Measurements from ENCODE around the gene MISP. TPM values are rescaled to one million over a fixed set of nuclear protein-coding genes. Genes with fewer than 3 reads are reported as not detected.

The MISP gene
- total and polyA plus RNA-seq, 2 of the 13 experiments (the other 11 are each of a cell fraction or from before 2014, with no cell fraction given), result 0.67 to 1.3 TPM

GRCh38 chr19:739998-740715 lies 10.8 kb upstream of the MISP start (continued):
- TF ChIP-seq AKAP8 (CRISPR knock-in tag; IDR thresholded peaks at IDR 0.05), result 0 out of 2 replicates have a peak, but pooled peaks have one; percentile 81
- TF ChIP-seq ARID2 (CRISPR knock-in tag; IDR thresholded peaks at IDR 0.05; ENCODE audit: borderline replicate concordance), result no peak; the same call in 1 of the 2 replicates
- no peak for TF ChIP-seq SP140L (CRISPR knock-in tag; IDR thresholded peaks at IDR 0.05; ENCODE audit: borderline replicate concordance)
- TF ChIP-seq ZSCAN20 (CRISPR knock-in tag; IDR thresholded peaks at IDR 0.05; ENCODE audit: borderline replicate concordance), result no peak
- TF ChIP-seq LRRFIP1 (CRISPR knock-in tag; conservative IDR thresholded peaks at IDR 0.05), result no peak
- TF ChIP-seq ZNF10 (CRISPR knock-in tag; IDR thresholded peaks at IDR 0.05; ENCODE audit: borderline replicate concordance, low read depth), result no peak
- no peak for TF ChIP-seq KLF6 (CRISPR knock-in tag; IDR thresholded peaks at IDR 0.05)
- TF ChIP-seq KIAA2018 (CRISPR knock-in tag; IDR thresholded peaks at IDR 0.05; ENCODE audit: borderline replicate concordance), result no peak
- no peak; the same call in 1 of the 2 replicates for TF ChIP-seq ZNF800 (CRISPR knock-in tag; IDR thresholded peaks at IDR 0.05)
- TF ChIP-seq YY1 (IDR thresholded peaks at IDR 0.05; ENCODE audit: insufficient read depth, insufficient replicate concordance, low read depth, low read length), result no peak
- no peak for TF ChIP-seq SNAI1 (CRISPR knock-in tag; IDR thresholded peaks at IDR 0.05; ENCODE audit: borderline replicate concordance)
- no peak for TF ChIP-seq ZSCAN5A (CRISPR knock-in tag; IDR thresholded peaks at IDR 0.05; ENCODE audit: borderline replicate concordance)

Measured in HepG2 (cell line).